ENCODE data around the gene ADAMTS9.

GRCh38 chr3:64634417-64634816 lies 53.4 kb downstream of the ADAMTS9 start:
- TF ChIP-seq, protein P1, sequence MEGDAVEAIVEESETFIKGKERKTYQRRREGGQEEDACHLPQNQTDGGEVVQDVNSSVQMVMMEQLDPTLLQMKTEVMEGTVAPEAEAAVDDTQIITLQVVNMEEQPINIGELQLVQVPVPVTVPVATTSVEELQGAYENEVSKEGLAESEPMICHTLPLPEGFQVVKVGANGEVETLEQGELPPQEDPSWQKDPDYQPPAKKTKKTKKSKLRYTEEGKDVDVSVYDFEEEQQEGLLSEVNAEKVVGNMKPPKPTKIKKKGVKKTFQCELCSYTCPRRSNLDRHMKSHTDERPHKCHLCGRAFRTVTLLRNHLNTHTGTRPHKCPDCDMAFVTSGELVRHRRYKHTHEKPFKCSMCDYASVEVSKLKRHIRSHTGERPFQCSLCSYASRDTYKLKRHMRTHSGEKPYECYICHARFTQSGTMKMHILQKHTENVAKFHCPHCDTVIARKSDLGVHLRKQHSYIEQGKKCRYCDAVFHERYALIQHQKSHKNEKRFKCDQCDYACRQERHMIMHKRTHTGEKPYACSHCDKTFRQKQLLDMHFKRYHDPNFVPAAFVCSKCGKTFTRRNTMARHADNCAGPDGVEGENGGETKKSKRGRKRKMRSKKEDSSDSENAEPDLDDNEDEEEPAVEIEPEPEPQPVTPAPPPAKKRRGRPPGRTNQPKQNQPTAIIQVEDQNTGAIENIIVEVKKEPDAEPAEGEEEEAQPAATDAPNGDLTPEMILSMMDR (IDR thresholded peaks at IDR 0.05) = no peak
- no peak for TF ChIP-seq EZH2 (IDR thresholded peaks at IDR 0.05; ENCODE audit: borderline replicate concordance, insufficient read depth, low read depth, low read length, poor library complexity, severe bottlenecking)

Data from B cell (primary cell).